NK-92 (cell line): ENCODE results near the gene TBC1D4.
"Not testable (repeated sequence)": the region's sequence is repeated elsewhere in the genome, so short reads cannot be mapped to it uniquely, and the experiment has no call there.

Experiments
- DNase-seq: peaks from one replicate; lab custom pipeline; 2025; ENCODE audit not compliant: unreplicated experiment; lab: John Stamatoyannopoulos, UW

Gene TBC1D4

GRCh38 chr13:75454497-75454896 is 27.5 kb downstream of the TBC1D4 start:
- DNase-seq, result no peak

- DNase-seq, result no peak
Measured at GRCh38 chr13:75452564-75452963, 29.4 kb downstream of the TBC1D4 start.

GRCh38 chr13:75447493-75447892 is 34.5 kb downstream of the TBC1D4 start:
- no peak for DNase-seq

GRCh38 chr13:75446874-75447273 is 35.1 kb downstream of the TBC1D4 start:
- no peak for DNase-seq

GRCh38 chr13:75445717-75446499 is 36.1 kb downstream of the TBC1D4 start:
- DNase-seq, result no peak

- DNase-seq, result no peak
Measured at GRCh38 chr13:75444016-75444415, 38.0 kb downstream of the TBC1D4 start.

GRCh38 chr13:75443356-75443958 is 38.5 kb downstream of the TBC1D4 start:
- no peak for DNase-seq

- DNase-seq, result no peak
Measured at GRCh38 chr13:75442736-75443234, 39.2 kb downstream of the TBC1D4 start.

- no peak for DNase-seq
Measured at GRCh38 chr13:75440100-75440499, 41.9 kb downstream of the TBC1D4 start.

GRCh38 chr13:75437582-75438318 is 44.2 kb downstream of the TBC1D4 start:
- DNase-seq, result no peak

GRCh38 chr13:75434126-75434525 is 47.8 kb downstream of the TBC1D4 start:
- DNase-seq, result not testable (repeated sequence)

GRCh38 chr13:75432811-75433244 is 49.1 kb downstream of the TBC1D4 start:
- no peak for DNase-seq

GRCh38 chr13:75432045-75432444 is 49.9 kb downstream of the TBC1D4 start:
- no peak for DNase-seq

- DNase-seq, result no peak
Measured at GRCh38 chr13:75430436-75431209, 51.3 kb downstream of the TBC1D4 start.

- DNase-seq, result no peak
Measured at GRCh38 chr13:75426421-75426820, 55.5 kb downstream of the TBC1D4 start.

GRCh38 chr13:75425216-75426009 is 56.6 kb downstream of the TBC1D4 start:
- DNase-seq, result no peak

GRCh38 chr13:75423946-75424345 is 58.0 kb downstream of the TBC1D4 start:
- no peak for DNase-seq

GRCh38 chr13:75422028-75422427 is 59.9 kb downstream of the TBC1D4 start:
- no peak for DNase-seq

- no peak for DNase-seq
Measured at GRCh38 chr13:75421133-75421532, 60.8 kb downstream of the TBC1D4 start.

- no peak for DNase-seq
Measured at GRCh38 chr13:75419656-75420055, 62.3 kb downstream of the TBC1D4 start.
